ENCODE measurements around the gene ATG2B.
A peak's percentile ranks its signal among the peaks of the same experiment; 100 is the strongest.

GRCh38 chr14:96264853-96265252 is 98.3 kb downstream of the ATG2B start:
- peak; percentile 8 for TF ChIP-seq CTCF (IDR thresholded peaks at IDR 0.05; ENCODE audit: borderline replicate concordance, extremely low read depth, low read length, poor library complexity, severe bottlenecking)
- no peak for TF ChIP-seq EZH2 (IDR thresholded peaks at IDR 0.05; ENCODE audit: borderline replicate concordance, low read depth, low read length, severe bottlenecking)

Data from DND-41 (cell line).